Panc1 (cell line): ENCODE data around the gene CEP128. TPM values are rescaled to one million over a fixed set of nuclear protein-coding genes. Genes with fewer than 3 reads are reported as not detected.

Experiments used
- ATAC-seq: fragments of 200-7000 bp; cut with Tn5 transposase; 2 replicates; pipeline ENCODE4 v1.9.1; 2020; ENCODE audit warnings: mild to moderate bottlenecking, moderate library complexity
- BruUV-seq: library from RNA; stranded (reverse); fragments of 400-500 nt; replicated peaks from 2 replicates; lab custom pipeline; 2021; lab: Mats Ljungman, UMichigan
- CTCF ChIA-PET: fragments of 300-600 bp; sonication (Branson Sonifier 250); formaldehyde crosslinking; loops from one replicate; lab custom pipeline; 2022; ENCODE audit warnings: antibody characterized with exemption; lab: Charles Lee
- POLR2A ChIA-PET: fragments of 300-600 bp; sonication (Branson Sonifier 250); formaldehyde crosslinking; loops from one replicate; lab custom pipeline; 2022; ENCODE audit warnings: antibody characterized with exemption; lab: Charles Lee
- DNase-seq: peaks from one replicate; pipeline ENCODE4 v3.0.0-alpha.2; 2010; ENCODE audit warnings: low read depth, low spot score
- H3K27ac ChIP-seq: 2 replicates; pipeline ENCODE4 v1.5.1; 2011; ENCODE audit warnings: mild to moderate bottlenecking, low read length, inconsistent platforms
- H3K27me3 ChIP-seq: fragments of 200-500 bp; sonication (Bioruptor generic); 2 replicates; pipeline ENCODE4 v1.6.0; 2014; ENCODE audit warnings: low read length, inconsistent platforms; ENCODE audit not compliant: control insufficient read depth, insufficient read depth
- H3K36me3 ChIP-seq: fragments of 200-500 bp; sonication (Bioruptor generic); 2 replicates; pipeline ENCODE4 v1.5.1; 2014; ENCODE audit warnings: inconsistent platforms, mild to moderate bottlenecking, low read length, moderate library complexity; ENCODE audit not compliant: control insufficient read depth, insufficient read depth
- H3K4me1 ChIP-seq: 2 replicates; pipeline ENCODE4 v1.5.1; 2011; ENCODE audit warnings: inconsistent platforms, mild to moderate bottlenecking, low read length, moderate library complexity; ENCODE audit not compliant: control insufficient read depth, insufficient read depth
- H3K4me3 ChIP-seq, 2 experiments: 2 replicates each; pipeline ENCODE4 v1.5.1; 2011 to 2012; ENCODE audit warnings: low read depth in 2 of 2, low read length in 2 of 2, mild to moderate bottlenecking in 2 of 2, inconsistent platforms in 1 of 2, moderate library complexity in 1 of 2
- H3K9me3 ChIP-seq: fragments of 200-500 bp; sonication (Bioruptor generic); 2 replicates; pipeline ENCODE4 v1.5.1; 2014; ENCODE audit warnings: low read depth, mild to moderate bottlenecking, inconsistent platforms, low read length, moderate library complexity; ENCODE audit not compliant: control insufficient read depth, insufficient read depth
- CTCF ChIP-seq: fragments of 450-650 bp; IDR thresholded peaks from 2 replicates; pipeline ENCODE4 v1.5.1; 2017; ENCODE audit warnings: mild to moderate bottlenecking
- POLR2AphosphoS5 ChIP-seq: IDR thresholded peaks from 2 replicates; pipeline ENCODE4 v1.6.1; 2012; ENCODE audit warnings: mild to moderate bottlenecking, low read depth, low read length, moderate library complexity
- REST ChIP-seq, 2 experiments: IDR thresholded peaks; 2 replicates each; pipeline ENCODE4 v1.6.1; 2011 to 2012; ENCODE audit warnings: low read depth in 2 of 2, control low read depth in 1 of 2, low read length in 1 of 2, mild to moderate bottlenecking in 1 of 2, moderate library complexity in 1 of 2; ENCODE audit not compliant: insufficient read depth in 1 of 2
- SIN3A ChIP-seq: IDR thresholded peaks from 2 replicates; pipeline ENCODE4 v1.6.1; 2012; ENCODE audit warnings: low read depth, mild to moderate bottlenecking, low read length, moderate library complexity, borderline replicate concordance; ENCODE audit not compliant: insufficient read depth
- TCF7L2 ChIP-seq: IDR thresholded peaks from 2 replicates; pipeline ENCODE4 v1.6.1; 2011; ENCODE audit warnings: mild to moderate bottlenecking, low read depth, low read length, inconsistent platforms
- in situ Hi-C: cut with HindIII; loops from 2 replicates; pipeline ENCODE4 v1.10.0; 2016; ENCODE audit warnings: low sequenced_read_pairs, low pct_unique_long_range_greater_than_20kb
- intact Hi-C: fragments of 100-400 bp; cut with micrococcal nuclease; formaldehyde crosslinking; loops from one replicate; pipeline ENCODE4 v1.10.0; 2022; ENCODE audit not compliant: unreplicated experiment
- total RNA-seq: library from RNA; stranded (reverse); gene quantifications from one replicate; pipeline ENCODE4 v1.2.1, GENCODE V29; 2021; ENCODE audit not compliant: unreplicated experiment

CEP128 gene
- total RNA-seq, 1 experiment from 2014 or later, result 9.3 TPM

GRCh38 chr14:80940146-80940545, 1.4 kb downstream of the CEP128 start:
- no TSS peak for BruUV-seq
- Histone ChIP-seq H3K36me3 (no peaks in the 10 kb centered on the region; the same call in 1 of the 2 replicates), H3K27me3 (no peaks in the 10 kb centered on the region), H3K9me3 (no peaks in the 10 kb centered on the region), H3K4me3 (no peak overlapping the region), H3K4me1 (peaks cover 4% of the 10 kb centered on the region), H3K27ac (no peak overlapping the region)
- in situ Hi-C loops, result no loop called here
- ChIA-PET CTCF (no interaction called here), POLR2A (no interaction called here)
- ATAC-seq (no peak), DNase-seq (no peak)
- intact Hi-C loops, result no loop called here
- TF ChIP-seq TCF7L2 (no peak), SIN3A (no peak), CTCF (no peak), REST (IDR thresholded peaks at IDR 0.05; ENCODE audit: insufficient read depth in 1 of 2, low read depth in 2 of 2, low read length in 1 of 2) (no peak), POLR2AphosphoS5 (no peak)

GRCh38 chr14:80933686-80934085, 7.9 kb downstream of the CEP128 start:
- no TSS peak for BruUV-seq
- H3K27me3 ChIP-seq, result no peaks in the 10 kb centered on the region
- DNase-seq, result no peak
- TF ChIP-seq CTCF, result no peak
- no peak for TF ChIP-seq SIN3A
- no peak for TF ChIP-seq POLR2AphosphoS5
- no peak for TF ChIP-seq REST (IDR thresholded peaks at IDR 0.05; ENCODE audit: insufficient read depth in 1 of 2, low read depth in 2 of 2, low read length in 1 of 2)
- no peak for TF ChIP-seq TCF7L2
- no peak overlapping the region for H3K4me3 ChIP-seq
- no peak for ATAC-seq
- CTCF ChIA-PET, result no interaction called here
- H3K9me3 ChIP-seq, result no peaks in the 10 kb centered on the region
- H3K27ac ChIP-seq, result no peak overlapping the region
- in situ Hi-C loops (no loop called here), intact Hi-C loops (no loop called here)
- no peaks in the 10 kb centered on the region; the same call in 1 of the 2 replicates for H3K36me3 ChIP-seq
- no peaks in the 10 kb centered on the region for H3K4me1 ChIP-seq
- POLR2A ChIA-PET, result no interaction called here
